H1 (cell line): ENCODE results near the gene ALLC. TPM values are rescaled to one million over a fixed set of nuclear protein-coding genes. Genes with fewer than 3 reads are reported as not detected.

Experiments used
- CTCF ChIA-PET: fragments of 300-600 bp; sonication (Branson Sonifier 250); formaldehyde crosslinking; loops from one replicate; lab custom pipeline; 2021; ENCODE audit not compliant: partially characterized antibody; lab: Charles Lee
- POLR2A ChIA-PET: fragments of 300-600 bp; sonication (Branson Sonifier 250); formaldehyde crosslinking; loops from one replicate; lab custom pipeline; 2021; ENCODE audit warnings: inconsistent platforms; ENCODE audit not compliant: partially characterized antibody; lab: Charles Lee
- DNase-seq, 2 experiments: peaks; one replicate each; pipeline versions ENCODE4 v3.0.0 to v3.0.0-alpha.2; 2010 to 2022; ENCODE audit warnings: low spot score in 2 of 2, low read depth in 1 of 2, mixed read lengths in 1 of 2
- FAIRE-seq: peaks from 2 replicates; lab custom pipeline; 2011; peaks lifted over from hg19 to GRCh38; lab: Jason Lieb, UNC
- H2AFZ ChIP-seq: 2 replicates; pipeline ENCODE4 v1.8.1; 2012; ENCODE audit warnings: low read length, inconsistent platforms
- H2AK5ac ChIP-seq: 2 replicates; pipeline ENCODE4 v1.6.1; 2013; ENCODE audit warnings: low read depth, low read length
- H2BK120ac ChIP-seq: replicated peaks from 2 replicates; pipeline ENCODE3; 2013; ENCODE audit warnings: low read depth, low read length, inconsistent platforms
- H2BK12ac ChIP-seq: 2 replicates; pipeline ENCODE4 v1.6.1; 2013; ENCODE audit warnings: low read depth, low read length
- H2BK15ac ChIP-seq: 2 replicates; pipeline ENCODE4 v1.6.1; 2013; ENCODE audit warnings: low read length
- H2BK20ac ChIP-seq: 2 replicates; pipeline ENCODE4 v1.6.1; 2013; ENCODE audit warnings: low read length
- H2BK5ac ChIP-seq: 2 replicates; pipeline ENCODE4 v1.6.1; 2013; ENCODE audit warnings: low read depth, low read length
- H3K14ac ChIP-seq: 2 replicates; pipeline ENCODE4 v1.6.1; 2013; ENCODE audit warnings: inconsistent platforms; ENCODE audit not compliant: insufficient read length
- H3K18ac ChIP-seq: 2 replicates; pipeline ENCODE4 v1.6.1; 2013; ENCODE audit warnings: low read length; ENCODE audit errors: extremely low read depth
- H3K23ac ChIP-seq: 2 replicates; pipeline ENCODE4 v1.6.1; 2013; ENCODE audit warnings: inconsistent platforms; ENCODE audit not compliant: insufficient read length
- H3K23me2 ChIP-seq: 2 replicates; pipeline ENCODE4 v1.6.1; 2013; ENCODE audit warnings: low read depth, low read length
- H3K27ac ChIP-seq: 2 replicates; pipeline ENCODE4 v1.6.1; 2011; ENCODE audit warnings: low read depth, low read length, inconsistent platforms
- H3K27me3 ChIP-seq, 4 experiments: replicated peaks in 1 of 4; 1 replicate in 1 of 4; 2 replicates in 3 of 4; pipeline versions ENCODE4 v1.6.1 to v1.8.1; 2011 to 2013; ENCODE audit warnings: low read length in 3 of 4, mild to moderate bottlenecking in 3 of 4, inconsistent platforms in 2 of 4, mixed read lengths in 2 of 4, moderate library complexity in 1 of 4; ENCODE audit not compliant: control insufficient read depth in 3 of 4, insufficient read depth in 3 of 4; ENCODE audit errors: extremely low read depth in 1 of 4
- H3K36me3 ChIP-seq, 4 experiments: 2 replicates each; pipeline versions ENCODE4 v1.6.1 to v1.8.1; 2011 to 2013; ENCODE audit warnings: mild to moderate bottlenecking in 4 of 4, low read length in 3 of 4, moderate library complexity in 2 of 4, control low read depth in 1 of 4, inconsistent platforms in 1 of 4; ENCODE audit not compliant: insufficient read depth in 4 of 4, control insufficient read depth in 2 of 4
- H3K4ac ChIP-seq: replicated peaks from 2 replicates; pipeline ENCODE3; 2013; ENCODE audit warnings: low read length, low read depth, mixed read lengths, inconsistent platforms; ENCODE audit not compliant: insufficient read length
- H3K4me1 ChIP-seq, 4 experiments: replicated peaks in 1 of 4; 1 replicate in 1 of 4; 2 replicates in 3 of 4; pipeline versions ENCODE4 v1.6.1 to v1.8.1; 2011 to 2013; ENCODE audit warnings: low read length in 3 of 4, inconsistent platforms in 2 of 4, mixed read lengths in 1 of 4; ENCODE audit not compliant: insufficient read depth in 4 of 4, control insufficient read depth in 3 of 4
- H3K4me2 ChIP-seq, 2 experiments: 2 replicates each; pipeline versions ENCODE4 v1.6.1 to v1.8.1; 2011 to 2013; ENCODE audit warnings: low read depth in 2 of 2, low read length in 2 of 2, control low read depth in 1 of 2, inconsistent platforms in 1 of 2, mild to moderate bottlenecking in 1 of 2; ENCODE audit not compliant: insufficient read depth in 1 of 2
- H3K4me3 ChIP-seq, 4 experiments: fragments of 200-600, 300-600 bp in 1 of 4; sonication (generic), shearing (Covaris generic), sonication (Bioruptor Twin) in 1 of 4; 2 replicates each; pipeline versions ENCODE4 v1.5.1 to v1.8.1; 2011 to 2016; ENCODE audit warnings: low read length in 4 of 4, low read depth in 3 of 4, control low read depth in 2 of 4, inconsistent platforms in 2 of 4, mild to moderate bottlenecking in 2 of 4, mixed read lengths in 1 of 4, moderate library complexity in 1 of 4; ENCODE audit not compliant: insufficient read depth in 2 of 4; ENCODE audit errors: extremely low read depth in 1 of 4
- H3K56ac ChIP-seq: replicated peaks from 2 replicates; pipeline ENCODE3; 2013; ENCODE audit warnings: low read depth, mild to moderate bottlenecking, mixed read lengths, low read length, inconsistent platforms; ENCODE audit not compliant: insufficient read length
- H3K79me1 ChIP-seq: 2 replicates; pipeline ENCODE4 v1.6.1; 2013; ENCODE audit warnings: low read depth, low read length, control low read depth
- H3K79me2 ChIP-seq, 2 experiments: 2 replicates each; pipeline versions ENCODE4 v1.6.1 to v1.8.1; 2012 to 2013; ENCODE audit warnings: low read length in 2 of 2, mild to moderate bottlenecking in 2 of 2, inconsistent platforms in 1 of 2; ENCODE audit not compliant: insufficient read depth in 2 of 2, control insufficient read depth in 1 of 2
- H3K9ac ChIP-seq, 4 experiments: replicated peaks in 1 of 4; 1 replicate in 1 of 4; 2 replicates in 3 of 4; pipeline versions ENCODE4 v1.6.1 to v1.8.1; 2011 to 2013; ENCODE audit warnings: low read depth in 3 of 4, low read length in 3 of 4, control low read depth in 2 of 4, mild to moderate bottlenecking in 2 of 4, moderate library complexity in 2 of 4, inconsistent platforms in 1 of 4; ENCODE audit errors: extremely low read depth in 1 of 4
- H3K9me3 ChIP-seq, 2 experiments: 2 replicates each; pipeline versions ENCODE4 v1.6.1 to v1.8.1; 2012 to 2013; ENCODE audit warnings: mild to moderate bottlenecking in 2 of 2, moderate library complexity in 2 of 2, control low read depth in 1 of 2, inconsistent platforms in 1 of 2, low read depth in 1 of 2, low read length in 1 of 2, mixed read lengths in 1 of 2; ENCODE audit not compliant: insufficient read depth in 2 of 2
- H4K20me1 ChIP-seq, 2 experiments: replicated peaks in 1 of 2; 2 replicates each; pipeline versions ENCODE3 to v1.8.1; 2011 to 2013; ENCODE audit warnings: inconsistent platforms in 2 of 2, low read length in 2 of 2, mild to moderate bottlenecking in 1 of 2; ENCODE audit not compliant: insufficient read depth in 2 of 2, control insufficient read depth in 1 of 2
- H4K5ac ChIP-seq: 2 replicates; pipeline ENCODE4 v1.6.1; 2013; ENCODE audit warnings: low read length, low read depth, mixed read lengths, inconsistent platforms; ENCODE audit not compliant: insufficient read length
- H4K8ac ChIP-seq: 2 replicates; pipeline ENCODE4 v1.8.0; 2013; ENCODE audit warnings: mild to moderate bottlenecking, moderate library complexity, low read length, inconsistent platforms; ENCODE audit not compliant: insufficient read depth; ENCODE audit errors: extremely low read depth
- H4K91ac ChIP-seq: replicated peaks from 2 replicates; pipeline ENCODE3; 2013; ENCODE audit warnings: low read length, mixed read lengths, inconsistent platforms; ENCODE audit not compliant: insufficient read length
- CBX5 ChIP-seq: fragments of 300-800, 300-1000 bp; sonication (generic); IDR thresholded peaks from 2 replicates; pipeline ENCODE4 v1.7.1; 2016; ENCODE audit warnings: antibody characterized with exemption, low read length, low read depth
- EGR1 ChIP-seq: IDR thresholded peaks from 2 replicates; pipeline ENCODE4 v1.6.1; 2011; ENCODE audit warnings: low read depth, low read length, borderline replicate concordance
- GABPA ChIP-seq: IDR thresholded peaks from 2 replicates; pipeline ENCODE4 v1.6.1; 2011; ENCODE audit warnings: mild to moderate bottlenecking, low read length, moderate library complexity, borderline replicate concordance; ENCODE audit not compliant: insufficient read depth
- HDAC6 ChIP-seq: IDR thresholded peaks from one replicate; pipeline ENCODE4 v1.7.1; 2012; ENCODE audit warnings: low read depth, mild to moderate bottlenecking, inconsistent platforms, low read length, moderate library complexity
- KDM4A ChIP-seq: IDR thresholded peaks from one replicate; pipeline ENCODE4 v1.7.1; 2012; ENCODE audit warnings: low read depth, mild to moderate bottlenecking, moderate library complexity, low read length, inconsistent platforms; ENCODE audit not compliant: severe bottlenecking
- NANOG ChIP-seq: IDR thresholded peaks from 2 replicates; pipeline ENCODE4 v1.6.1; 2011; ENCODE audit warnings: low read length, low read depth, mild to moderate bottlenecking, inconsistent platforms; ENCODE audit not compliant: insufficient read depth, poor library complexity, severe bottlenecking
- RXRA ChIP-seq: IDR thresholded peaks from 2 replicates; pipeline ENCODE4 v1.6.1; 2011; ENCODE audit warnings: low read depth, mild to moderate bottlenecking, low read length, moderate library complexity; ENCODE audit not compliant: insufficient read depth
- SP1 ChIP-seq: IDR thresholded peaks from 2 replicates; pipeline ENCODE4 v1.6.1; 2011; ENCODE audit warnings: low read depth, low read length
- TAF1 ChIP-seq: IDR thresholded peaks from 2 replicates; pipeline ENCODE4 v1.6.1; 2011; ENCODE audit warnings: mild to moderate bottlenecking, low read depth, low read length
- TCF12 ChIP-seq: IDR thresholded peaks from 2 replicates; pipeline ENCODE4 v1.6.1; 2011; ENCODE audit warnings: low read depth, mild to moderate bottlenecking, low read length
- YY1 ChIP-seq: IDR thresholded peaks from 2 replicates; pipeline ENCODE4 v1.6.1; 2011; ENCODE audit warnings: low read depth, mild to moderate bottlenecking, low read length
- WGBS, 2 experiments: shearing (Covaris generic) in 1 of 2; methylation state at CpG; one replicate each; pipeline versions ENCODE4 v1.1.6 to v1.1.7; 2013 to 2015; ENCODE audit warnings: low lambda C conversion rate in 2 of 2, mixed read lengths in 2 of 2, inconsistent platforms in 1 of 2, low coverage in 1 of 2, missing lambda C conversion rate in 1 of 2; ENCODE audit not compliant: insufficient replicate concordance in 2 of 2, insufficient coverage in 1 of 2, insufficient read length in 1 of 2; ENCODE audit errors: extremely low coverage in 1 of 2, missing lambda C conversion rate in 1 of 2; 5-methylcytosine and 5-hydroxymethylcytosine counted together
- polyA plus RNA-seq, 7 experiments: library from polyadenylated mRNA; depleted of rRNA in 3 of 7; stranded (reverse) in 5 of 7; unstranded in 2 of 7; fragments of >200 nt in 5 of 7; fragments of 200-250 nt in 2 of 7; gene quantifications; 1 replicate in 5 of 7; 2 replicates in 1 of 7; 4 replicates in 1 of 7; pipeline versions ENCODE4 v1.2.1 to v1.2.3, GENCODE V29; 2011 to 2013; ENCODE audit warnings: missing spikeins in 2 of 7, mixed read lengths in 2 of 7
- total RNA-seq: library from RNA; stranded (reverse); fragmentation: NEBNext Ultra II Directional; extraction: Animal tissue kit (Norgen Biotek cat#: 25700); gene quantifications from 2 replicates; pipeline ENCODE4 v1.2.1, GENCODE V29; 2021
- TF ChIP-seq, protein P1 (sequence below): IDR thresholded peaks from 2 replicates; pipeline ENCODE4 v1.6.1; 2012; ENCODE audit warnings: inconsistent platforms

The ALLC gene
- total and polyA plus RNA-seq, 2 of the 8 experiments (the other 6 are each of a cell fraction or from before 2014, with no cell fraction given), result not detected

DNA sequence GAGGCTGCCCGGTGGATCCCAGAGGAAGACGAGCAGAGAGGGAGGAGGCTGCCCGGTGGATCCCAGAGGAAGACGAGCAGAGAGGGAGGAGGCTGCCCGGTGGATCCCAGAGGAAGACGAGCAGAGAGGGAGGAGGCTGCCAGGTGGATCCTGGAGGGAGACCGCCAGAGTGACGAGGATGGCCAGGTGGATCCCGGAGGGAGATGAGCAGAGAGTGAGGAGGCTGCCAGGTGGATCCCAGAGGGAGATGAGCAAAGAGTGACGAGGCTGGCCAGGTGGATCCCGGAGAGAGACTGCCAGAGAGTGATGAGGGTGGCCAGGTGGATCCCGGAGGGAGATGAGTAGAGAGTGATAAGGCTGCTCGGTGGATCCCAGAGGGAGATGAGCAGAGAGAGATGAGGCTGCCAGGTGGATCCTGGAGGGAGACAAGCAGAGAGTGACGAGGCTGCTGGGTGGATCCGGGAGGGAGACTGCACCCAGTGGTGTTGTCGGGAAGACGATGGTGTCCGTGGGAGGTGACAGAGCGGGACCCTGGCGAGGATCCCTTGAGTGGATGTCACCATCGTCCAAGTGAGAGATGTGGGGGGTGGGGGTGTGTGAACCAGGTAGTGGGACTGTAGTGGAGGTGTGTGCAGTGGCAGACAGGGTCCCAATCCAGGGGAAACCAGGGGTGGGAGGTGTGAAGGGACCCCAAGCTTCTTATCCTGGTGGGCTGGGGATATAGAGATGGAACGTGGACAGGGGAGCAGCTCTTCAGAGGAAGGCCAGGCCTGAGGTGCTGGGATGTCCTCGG, 67.7 kb downstream of the ALLC start:
- Histone ChIP-seq H3K27ac (no peak overlapping the region), H4K5ac (no peak overlapping the region), H3K4me3 (no peak overlapping the region), H3K9me3 (no peaks in the 10 kb centered on the region), H2BK15ac (no peak overlapping the region), H3K36me3 (no peaks in the 10 kb centered on the region), H3K23me2 (peaks cover 2% of the 10 kb centered on the region; the same call in 1 of the 2 replicates), H3K9ac (no peak overlapping the region), H2BK120ac (no peak overlapping the region), H3K14ac (no peak overlapping the region), H3K79me2 (no peaks in the 10 kb centered on the region), H4K91ac (no peak overlapping the region), H2BK12ac (no peak overlapping the region), H3K79me1 (no peaks in the 10 kb centered on the region), H2BK20ac (no peak overlapping the region), H3K18ac (no peak overlapping the region), H2AK5ac (no peak overlapping the region), H3K27me3 (no peaks in the 10 kb centered on the region; a peak in 1 of 7 replicates), H3K4ac (no peak overlapping the region), H3K56ac (no peak overlapping the region), H3K23ac (no peak overlapping the region), H4K8ac (no peak overlapping the region), H2AFZ (no peak overlapping the region), H2BK5ac (no peak overlapping the region), H3K4me1 (peaks cover 3 to 8% (median 5%) of the 10 kb centered on the region in 4 experiments; a peak in 6 of 7 replicates), H3K4me2 (no peak overlapping the region), H4K20me1 (no peaks in the 10 kb centered on the region)
- POLR2A ChIA-PET, result no interaction called here
- DNase-seq (no peak), FAIRE-seq (no peak)
- 80% methylated on average over 21 of the region's 23 CpGs; no CpG with 5 or more reads in 1 of the 2 experiments for WGBS, 2 experiments
- CTCF ChIA-PET, result interaction anchor here (0.5 to 10.1 kb wide), 4 partner anchors 14 to 80 kb away, joined by 3 to 79 read pairs (median 10); no protein-coding TSS in a partner anchor
- TF ChIP-seq TCF12 (no peak), HDAC6 (no peak), TAF1 (no peak), GABPA (no peak), SP1 (no peak), KDM4A (no peak), RXRA (no peak), CBX5 (no peak), EGR1 (no peak), YY1 (no peak), NANOG (no peak)
- TF ChIP-seq, protein P1, sequence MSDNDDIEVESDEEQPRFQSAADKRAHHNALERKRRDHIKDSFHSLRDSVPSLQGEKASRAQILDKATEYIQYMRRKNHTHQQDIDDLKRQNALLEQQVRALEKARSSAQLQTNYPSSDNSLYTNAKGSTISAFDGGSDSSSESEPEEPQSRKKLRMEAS, result no peak
